Fibroblast of upper back skin (primary cell): ENCODE data around the gene BRD1.
"Not testable (repeated sequence)": the region's sequence is repeated elsewhere in the genome, so short reads cannot be mapped to it uniquely, and the experiment has no call there.

Experiments
- DNase-seq: peaks from one replicate; pipeline ENCODE4 v3.0.0-alpha.2; 2013

The BRD1 gene

GRCh38 chr22:49781886-49782285, 45.8 kb downstream of the BRD1 start:
- not testable (repeated sequence) for DNase-seq

- DNase-seq = no peak
These were observed 46.3 kb downstream of the BRD1 start for GRCh38 chr22:49781289-49781782.

DNA sequence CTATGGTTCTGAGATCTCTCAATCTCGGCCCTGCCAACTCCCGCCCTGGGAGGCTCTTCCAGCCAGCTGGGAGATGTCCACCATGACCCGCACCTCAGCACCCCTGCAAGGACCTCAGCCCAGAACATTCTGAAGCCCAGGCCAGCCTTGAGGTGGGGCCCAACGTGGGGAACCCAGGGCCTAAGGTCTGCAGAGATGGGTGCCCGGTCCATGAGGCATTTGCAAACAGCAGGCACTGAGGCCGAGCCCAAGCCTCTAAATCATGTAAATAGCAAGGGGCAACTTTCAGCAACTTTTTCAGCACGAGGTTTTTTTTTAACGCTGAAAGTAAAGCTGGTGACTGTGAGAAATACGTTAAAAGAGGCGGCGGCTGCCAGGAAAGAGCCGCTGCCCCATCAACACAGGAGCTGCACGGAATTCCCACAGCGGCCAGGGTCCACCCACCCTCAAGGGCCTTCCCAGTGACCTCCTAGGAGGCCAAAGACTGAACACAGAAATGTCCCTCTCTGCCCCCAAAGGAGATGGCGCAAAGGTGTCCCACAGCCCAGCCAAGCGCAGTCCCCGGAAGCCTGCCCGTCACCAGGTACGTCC, 46.9 kb downstream of the BRD1 start:
- no peak for DNase-seq

- no peak for DNase-seq
These were observed 47.6 kb downstream of the BRD1 start for GRCh38 chr22:49779853-49780697.

DNA sequence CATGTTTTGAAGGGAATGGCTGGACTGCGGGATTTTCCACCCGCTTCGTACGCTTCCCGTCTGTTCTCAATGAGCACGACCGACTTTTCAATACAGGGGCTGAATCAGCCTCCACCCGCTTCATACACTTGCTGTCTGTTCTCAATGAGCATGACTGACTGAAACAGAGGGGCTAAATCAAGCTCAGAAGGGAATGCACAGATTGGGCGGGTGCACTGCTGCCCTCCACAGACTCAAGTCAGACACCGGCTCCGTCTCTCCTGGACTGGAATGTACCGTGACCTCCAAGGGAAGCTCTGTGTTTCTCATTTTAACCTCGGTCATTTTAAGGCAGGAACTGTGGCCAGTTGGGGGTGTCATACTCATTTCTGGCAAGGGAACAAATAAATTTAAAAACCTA, 48.5 kb downstream of the BRD1 start:
- DNase-seq = no peak

DNA sequence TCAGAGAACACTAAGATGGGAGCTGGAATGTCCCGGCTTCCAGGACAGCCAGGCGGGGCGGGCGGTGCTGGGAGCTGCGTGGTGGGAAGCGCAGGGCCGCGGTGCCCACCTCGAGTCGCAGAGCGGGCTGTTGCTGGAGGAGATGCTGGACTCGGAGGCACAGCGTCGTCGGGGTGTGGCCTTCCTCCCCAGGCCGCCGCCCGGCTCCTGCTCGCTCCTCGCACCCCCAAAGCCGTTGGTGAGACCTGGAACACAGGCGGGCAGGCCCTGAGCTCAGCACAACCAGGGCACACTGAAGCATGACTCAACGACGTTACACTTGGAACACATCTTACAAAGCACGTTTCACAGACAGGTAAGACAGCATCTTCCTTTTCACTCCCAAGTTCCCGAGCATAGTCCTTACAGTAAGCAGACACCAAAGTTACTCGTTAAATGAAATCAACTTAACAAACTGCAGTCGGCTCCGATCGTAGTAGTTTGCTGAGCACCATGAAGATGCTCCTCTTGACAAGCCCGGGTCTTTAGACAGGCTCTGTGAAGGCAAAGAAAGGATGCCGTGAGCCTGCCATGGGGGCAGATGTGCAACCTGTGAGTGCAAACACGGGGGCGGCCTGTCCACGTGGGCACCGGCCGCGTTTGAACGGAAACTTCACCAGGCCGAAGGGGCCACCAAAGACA, 50.0 kb downstream of the BRD1 start:
- no peak for DNase-seq

- no peak for DNase-seq
These were observed 50.8 kb downstream of the BRD1 start for GRCh38 chr22:49776891-49777290.

DNA sequence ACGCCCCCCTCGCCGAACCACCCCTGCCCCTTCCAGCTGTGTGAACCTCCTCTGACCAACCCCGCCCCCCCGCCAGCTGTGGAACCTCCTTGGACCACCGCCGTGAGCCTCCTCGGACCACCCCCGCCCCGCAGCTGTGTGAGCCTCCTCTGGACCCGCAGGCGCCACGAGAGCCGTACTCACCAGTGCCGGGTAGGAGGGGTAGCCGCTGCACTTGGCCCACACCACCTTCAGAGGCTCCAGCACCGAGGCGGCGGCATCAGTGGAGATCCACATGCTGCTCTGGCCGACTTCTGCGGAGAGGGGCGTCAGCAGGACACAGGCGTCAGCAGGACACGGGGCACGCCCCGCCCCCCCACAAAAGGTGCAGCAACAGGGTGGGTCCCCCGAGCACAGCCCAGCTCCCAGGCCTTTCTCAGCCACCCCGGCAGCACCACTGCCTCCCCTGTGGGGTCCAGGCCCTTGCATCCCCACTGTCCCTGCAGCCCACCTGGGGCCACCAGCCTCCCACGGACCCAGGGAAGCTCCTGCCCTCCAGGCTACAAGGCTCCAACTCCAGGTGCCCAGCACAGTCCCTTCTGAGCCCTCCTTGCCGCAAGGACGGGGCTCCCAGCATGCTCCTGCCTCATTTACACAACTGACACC, 51.7 kb downstream of the BRD1 start:
- no peak for DNase-seq

DNA sequence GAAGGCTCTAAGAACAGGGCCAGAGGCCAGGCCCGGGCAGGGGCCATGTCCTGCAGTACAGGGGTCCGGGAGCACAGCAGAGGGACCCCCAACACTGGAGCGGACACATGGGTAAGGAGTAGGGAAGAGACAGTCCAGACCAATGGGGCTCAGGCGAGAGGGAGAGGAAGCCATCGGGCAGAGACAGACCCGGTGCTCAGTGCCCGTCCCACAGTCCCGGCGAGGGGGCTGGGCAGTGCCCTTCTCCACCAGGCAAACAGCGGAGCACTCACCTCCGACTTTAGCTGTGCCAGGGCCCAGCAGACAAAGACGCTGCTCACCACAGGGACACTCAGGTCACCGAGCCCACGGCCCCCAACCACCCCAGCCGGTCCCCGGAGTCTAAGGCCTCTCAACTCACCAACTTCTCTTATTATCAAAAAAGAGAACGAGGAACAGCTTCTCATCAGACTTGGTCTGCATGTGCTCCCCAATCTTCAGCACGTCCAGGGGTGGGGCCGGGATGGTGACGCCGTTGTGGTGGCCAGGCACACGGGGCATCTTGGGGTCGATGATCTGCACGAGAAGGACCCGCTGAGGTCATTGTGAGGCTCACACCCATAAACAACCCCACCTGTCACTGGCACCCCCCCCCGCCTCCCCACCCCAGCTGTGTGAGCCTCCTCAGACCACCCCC, 52.3 kb downstream of the BRD1 start:
- no peak for DNase-seq

DNA sequence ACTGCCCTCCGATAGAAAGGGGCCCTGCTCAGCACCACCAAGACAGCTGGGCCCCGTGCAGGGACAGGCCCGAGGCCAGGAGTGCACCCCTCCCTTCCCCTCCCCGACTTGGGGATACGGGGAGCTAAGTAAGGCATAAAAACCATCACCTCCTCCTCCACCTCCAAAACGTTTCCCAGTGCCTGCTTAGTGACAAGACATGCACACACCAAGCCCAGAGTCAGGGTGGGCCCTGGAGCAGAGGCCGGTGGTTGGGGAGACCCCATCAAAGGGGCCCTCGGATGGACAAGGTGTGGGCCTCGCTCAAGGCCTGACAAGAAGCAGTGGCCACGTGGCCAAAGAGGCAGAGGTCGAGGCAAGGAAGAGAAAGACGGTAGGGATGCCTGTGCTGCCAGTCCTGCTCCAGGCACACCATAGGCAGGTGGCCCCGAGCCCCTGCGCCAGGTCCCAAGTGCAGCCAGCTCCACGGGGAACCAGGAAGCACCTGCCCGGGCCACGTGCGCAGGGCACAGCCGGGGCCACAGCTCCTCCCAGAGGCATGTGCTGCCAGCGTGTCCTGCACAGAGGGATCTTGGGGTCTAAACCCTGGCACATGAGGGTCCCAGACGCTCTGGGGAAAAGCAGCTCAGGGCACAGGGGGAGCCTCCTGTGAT, 53.0 kb downstream of the BRD1 start:
- no peak for DNase-seq

DNA sequence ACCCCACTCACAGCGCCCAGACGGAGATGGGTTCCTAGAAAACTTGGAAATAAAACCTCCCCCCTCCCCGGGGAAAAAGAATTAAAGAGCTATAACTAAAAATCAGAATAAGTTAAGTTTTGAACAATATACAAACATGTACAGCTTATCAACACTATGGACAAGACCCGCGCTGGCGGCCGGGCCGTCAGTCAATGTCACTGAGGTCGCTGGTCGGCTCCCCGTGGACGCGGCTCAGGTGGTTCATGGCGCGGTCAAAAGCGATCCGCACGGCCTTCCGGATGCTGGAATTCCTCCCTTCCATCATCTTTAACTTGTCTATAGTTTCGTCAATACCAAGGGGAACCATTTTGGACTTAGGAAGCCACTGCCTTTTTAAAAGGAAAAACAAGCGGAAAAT, 53.6 kb downstream of the BRD1 start:
- no peak for DNase-seq

DNA sequence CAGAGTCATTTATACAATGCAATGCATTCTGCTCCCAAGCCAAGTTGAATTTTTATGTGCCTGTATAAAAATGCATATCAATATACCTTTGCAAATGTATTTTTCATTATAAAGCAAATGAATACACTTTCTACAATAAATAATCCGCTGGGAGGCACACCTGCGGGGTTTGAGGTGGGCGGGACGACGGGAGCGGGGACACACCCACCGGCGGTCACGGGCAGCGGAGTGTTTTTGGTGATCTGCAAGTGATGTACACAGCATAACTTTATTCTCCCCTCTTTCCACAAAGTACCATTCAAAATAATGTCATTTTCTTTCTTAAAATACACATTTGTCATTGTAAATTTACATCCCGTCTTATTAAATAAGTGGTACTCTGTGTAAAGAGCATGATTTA, 54.1 kb downstream of the BRD1 start:
- DNase-seq = no peak

GRCh38 chr22:49772692-49773091, 55.0 kb downstream of the BRD1 start:
- no peak for DNase-seq

- DNase-seq = no peak
These were observed 56.2 kb downstream of the BRD1 start for GRCh38 chr22:49771266-49772065.

- DNase-seq = no peak
These were observed 57.0 kb downstream of the BRD1 start for GRCh38 chr22:49770547-49771265.

GRCh38 chr22:49769691-49770546, 57.8 kb downstream of the BRD1 start:
- DNase-seq = no peak

- peak; percentile 17 for DNase-seq
These were observed 58.6 kb downstream of the BRD1 start for GRCh38 chr22:49768951-49769690.

GRCh38 chr22:49768077-49768910, 59.4 kb downstream of the BRD1 start:
- no peak for DNase-seq
